22Rv1 (cell line): ENCODE results near the gene FAM120A.

ENCODE experiments used
- ZFX ChIP-seq: fragments of 450-650 bp; IDR thresholded peaks from 2 replicates; pipeline ENCODE4 v1.6.1; 2017; ENCODE audit warnings: antibody characterized with exemption, borderline replicate concordance
- TF ChIP-seq, protein P1 (sequence below): fragments of 450-650 bp; IDR thresholded peaks from 2 replicates; pipeline ENCODE4 v1.5.1; 2017; ENCODE audit warnings: mild to moderate bottlenecking

DNA sequence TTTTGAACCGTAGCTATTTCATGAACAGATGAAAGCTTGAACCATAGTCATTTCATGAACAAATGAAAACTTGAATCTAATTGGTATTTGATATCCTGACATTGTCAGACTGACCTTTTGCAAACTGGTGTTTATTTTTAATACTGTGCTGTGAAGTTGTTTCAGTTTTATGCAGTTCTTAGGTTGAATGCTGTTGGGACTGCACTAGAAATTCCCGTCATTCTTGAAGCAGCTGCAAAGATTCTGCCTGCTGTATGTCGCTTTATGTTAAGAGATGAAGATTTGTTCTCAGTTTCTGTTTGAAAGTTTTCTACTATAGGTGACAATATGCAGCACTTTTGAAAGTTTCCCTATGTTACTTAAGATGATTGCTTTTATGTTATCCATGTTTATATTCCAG lies 24.4 kb downstream of the FAM120A start:
- TF ChIP-seq, protein P1, sequence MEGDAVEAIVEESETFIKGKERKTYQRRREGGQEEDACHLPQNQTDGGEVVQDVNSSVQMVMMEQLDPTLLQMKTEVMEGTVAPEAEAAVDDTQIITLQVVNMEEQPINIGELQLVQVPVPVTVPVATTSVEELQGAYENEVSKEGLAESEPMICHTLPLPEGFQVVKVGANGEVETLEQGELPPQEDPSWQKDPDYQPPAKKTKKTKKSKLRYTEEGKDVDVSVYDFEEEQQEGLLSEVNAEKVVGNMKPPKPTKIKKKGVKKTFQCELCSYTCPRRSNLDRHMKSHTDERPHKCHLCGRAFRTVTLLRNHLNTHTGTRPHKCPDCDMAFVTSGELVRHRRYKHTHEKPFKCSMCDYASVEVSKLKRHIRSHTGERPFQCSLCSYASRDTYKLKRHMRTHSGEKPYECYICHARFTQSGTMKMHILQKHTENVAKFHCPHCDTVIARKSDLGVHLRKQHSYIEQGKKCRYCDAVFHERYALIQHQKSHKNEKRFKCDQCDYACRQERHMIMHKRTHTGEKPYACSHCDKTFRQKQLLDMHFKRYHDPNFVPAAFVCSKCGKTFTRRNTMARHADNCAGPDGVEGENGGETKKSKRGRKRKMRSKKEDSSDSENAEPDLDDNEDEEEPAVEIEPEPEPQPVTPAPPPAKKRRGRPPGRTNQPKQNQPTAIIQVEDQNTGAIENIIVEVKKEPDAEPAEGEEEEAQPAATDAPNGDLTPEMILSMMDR: no peak
- TF ChIP-seq ZFX: no peak
